ENCODE data around the gene LRWD1. TPM values are rescaled to one million over a fixed set of nuclear protein-coding genes. Genes with fewer than 3 reads are reported as not detected.

The LRWD1 gene
- total RNA-seq, 1 experiment from 2014 or later = 39.6 TPM

DNA sequence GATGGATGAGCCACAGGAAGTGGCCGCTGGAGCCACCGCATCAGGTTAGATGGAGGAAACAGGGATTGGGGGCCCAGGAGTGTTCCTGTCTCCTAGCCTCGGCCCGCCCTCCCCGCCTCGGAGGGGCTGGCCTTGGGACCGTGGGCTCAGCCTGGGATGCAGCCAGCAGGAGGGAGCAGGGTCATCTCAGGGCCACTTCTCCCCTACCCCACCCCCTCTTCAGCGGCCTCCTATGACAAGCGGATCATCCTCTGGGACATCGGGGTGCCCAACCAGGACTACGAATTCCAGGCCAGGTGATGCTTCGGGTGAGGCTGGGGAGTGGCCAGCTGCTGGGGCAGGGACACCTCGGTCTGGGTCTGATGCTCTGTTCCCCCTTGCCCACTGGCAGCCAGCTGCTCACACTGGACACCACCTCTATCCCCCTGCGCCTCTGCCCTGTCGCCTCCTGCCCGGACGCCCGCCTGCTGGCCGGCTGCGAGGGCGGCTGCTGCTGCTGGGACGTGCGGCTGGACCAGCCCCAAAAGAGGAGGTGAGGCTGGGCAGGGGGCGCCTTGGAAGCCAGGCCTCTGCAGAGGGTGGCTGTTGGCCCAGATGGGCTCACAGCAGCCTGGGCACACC, 4.7 kb downstream of the LRWD1 start:
- H3K4me1 Mint-ChIP-seq = no peaks in the 10 kb centered on the region
- POLR2A ChIA-PET = no interaction called here
- no peak overlapping the region for H3K27ac Mint-ChIP-seq
- H3K4me3 Mint-ChIP-seq = no peak overlapping the region
- TF ChIP-seq, protein P1, sequence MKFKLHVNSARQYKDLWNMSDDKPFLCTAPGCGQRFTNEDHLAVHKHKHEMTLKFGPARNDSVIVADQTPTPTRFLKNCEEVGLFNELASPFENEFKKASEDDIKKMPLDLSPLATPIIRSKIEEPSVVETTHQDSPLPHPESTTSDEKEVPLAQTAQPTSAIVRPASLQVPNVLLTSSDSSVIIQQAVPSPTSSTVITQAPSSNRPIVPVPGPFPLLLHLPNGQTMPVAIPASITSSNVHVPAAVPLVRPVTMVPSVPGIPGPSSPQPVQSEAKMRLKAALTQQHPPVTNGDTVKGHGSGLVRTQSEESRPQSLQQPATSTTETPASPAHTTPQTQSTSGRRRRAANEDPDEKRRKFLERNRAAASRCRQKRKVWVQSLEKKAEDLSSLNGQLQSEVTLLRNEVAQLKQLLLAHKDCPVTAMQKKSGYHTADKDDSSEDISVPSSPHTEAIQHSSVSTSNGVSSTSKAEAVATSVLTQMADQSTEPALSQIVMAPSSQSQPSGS (CRISPR knock-in tag; IDR thresholded peaks at IDR 0.05; ENCODE audit: borderline replicate concordance, low read depth) = no peak
- TF ChIP-seq, protein P2, sequence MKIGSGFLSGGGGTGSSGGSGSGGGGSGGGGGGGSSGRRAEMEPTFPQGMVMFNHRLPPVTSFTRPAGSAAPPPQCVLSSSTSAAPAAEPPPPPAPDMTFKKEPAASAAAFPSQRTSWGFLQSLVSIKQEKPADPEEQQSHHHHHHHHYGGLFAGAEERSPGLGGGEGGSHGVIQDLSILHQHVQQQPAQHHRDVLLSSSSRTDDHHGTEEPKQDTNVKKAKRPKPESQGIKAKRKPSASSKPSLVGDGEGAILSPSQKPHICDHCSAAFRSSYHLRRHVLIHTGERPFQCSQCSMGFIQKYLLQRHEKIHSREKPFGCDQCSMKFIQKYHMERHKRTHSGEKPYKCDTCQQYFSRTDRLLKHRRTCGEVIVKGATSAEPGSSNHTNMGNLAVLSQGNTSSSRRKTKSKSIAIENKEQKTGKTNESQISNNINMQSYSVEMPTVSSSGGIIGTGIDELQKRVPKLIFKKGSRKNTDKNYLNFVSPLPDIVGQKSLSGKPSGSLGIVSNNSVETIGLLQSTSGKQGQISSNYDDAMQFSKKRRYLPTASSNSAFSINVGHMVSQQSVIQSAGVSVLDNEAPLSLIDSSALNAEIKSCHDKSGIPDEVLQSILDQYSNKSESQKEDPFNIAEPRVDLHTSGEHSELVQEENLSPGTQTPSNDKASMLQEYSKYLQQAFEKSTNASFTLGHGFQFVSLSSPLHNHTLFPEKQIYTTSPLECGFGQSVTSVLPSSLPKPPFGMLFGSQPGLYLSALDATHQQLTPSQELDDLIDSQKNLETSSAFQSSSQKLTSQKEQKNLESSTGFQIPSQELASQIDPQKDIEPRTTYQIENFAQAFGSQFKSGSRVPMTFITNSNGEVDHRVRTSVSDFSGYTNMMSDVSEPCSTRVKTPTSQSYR (CRISPR knock-in tag; IDR thresholded peaks at IDR 0.05) = no peak
- TF ChIP-seq, protein P3, sequence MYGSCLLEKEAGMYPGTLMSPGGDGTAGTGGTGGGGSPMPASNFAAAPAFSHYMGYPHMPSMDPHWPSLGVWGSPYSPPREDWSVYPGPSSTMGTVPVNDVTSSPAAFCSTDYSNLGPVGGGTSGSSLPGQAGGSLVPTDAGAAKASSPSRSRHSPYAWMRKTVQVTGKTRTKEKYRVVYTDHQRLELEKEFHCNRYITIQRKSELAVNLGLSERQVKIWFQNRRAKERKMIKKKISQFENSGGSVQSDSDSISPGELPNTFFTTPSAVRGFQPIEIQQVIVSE (CRISPR knock-in tag; IDR thresholded peaks at IDR 0.05; ENCODE audit: borderline replicate concordance) = no peak
- TF ChIP-seq MXD4 (CRISPR knock-in tag; IDR thresholded peaks at IDR 0.05; ENCODE audit: borderline replicate concordance) (no peak), CREB1 (CRISPR knock-in tag; IDR thresholded peaks at IDR 0.05) (no peak), NR1H2 (CRISPR knock-in tag; IDR thresholded peaks at IDR 0.05) (no peak), NFE2L1 (CRISPR knock-in tag; IDR thresholded peaks at IDR 0.05) (no peak), NR2C2 (CRISPR knock-in tag; IDR thresholded peaks at IDR 0.05) (no peak), SOX15 (CRISPR knock-in tag; IDR thresholded peaks at IDR 0.05) (no peak), NFATC4 (CRISPR knock-in tag; IDR thresholded peaks at IDR 0.05) (no peak), ZNF317 (CRISPR knock-in tag; IDR thresholded peaks at IDR 0.05; ENCODE audit: borderline replicate concordance, low read depth) (no peak), MYBL2 (CRISPR knock-in tag; IDR thresholded peaks at IDR 0.05) (no peak), EMX1 (CRISPR knock-in tag; IDR thresholded peaks at IDR 0.05) (no peak)
- TF ChIP-seq, protein P4, sequence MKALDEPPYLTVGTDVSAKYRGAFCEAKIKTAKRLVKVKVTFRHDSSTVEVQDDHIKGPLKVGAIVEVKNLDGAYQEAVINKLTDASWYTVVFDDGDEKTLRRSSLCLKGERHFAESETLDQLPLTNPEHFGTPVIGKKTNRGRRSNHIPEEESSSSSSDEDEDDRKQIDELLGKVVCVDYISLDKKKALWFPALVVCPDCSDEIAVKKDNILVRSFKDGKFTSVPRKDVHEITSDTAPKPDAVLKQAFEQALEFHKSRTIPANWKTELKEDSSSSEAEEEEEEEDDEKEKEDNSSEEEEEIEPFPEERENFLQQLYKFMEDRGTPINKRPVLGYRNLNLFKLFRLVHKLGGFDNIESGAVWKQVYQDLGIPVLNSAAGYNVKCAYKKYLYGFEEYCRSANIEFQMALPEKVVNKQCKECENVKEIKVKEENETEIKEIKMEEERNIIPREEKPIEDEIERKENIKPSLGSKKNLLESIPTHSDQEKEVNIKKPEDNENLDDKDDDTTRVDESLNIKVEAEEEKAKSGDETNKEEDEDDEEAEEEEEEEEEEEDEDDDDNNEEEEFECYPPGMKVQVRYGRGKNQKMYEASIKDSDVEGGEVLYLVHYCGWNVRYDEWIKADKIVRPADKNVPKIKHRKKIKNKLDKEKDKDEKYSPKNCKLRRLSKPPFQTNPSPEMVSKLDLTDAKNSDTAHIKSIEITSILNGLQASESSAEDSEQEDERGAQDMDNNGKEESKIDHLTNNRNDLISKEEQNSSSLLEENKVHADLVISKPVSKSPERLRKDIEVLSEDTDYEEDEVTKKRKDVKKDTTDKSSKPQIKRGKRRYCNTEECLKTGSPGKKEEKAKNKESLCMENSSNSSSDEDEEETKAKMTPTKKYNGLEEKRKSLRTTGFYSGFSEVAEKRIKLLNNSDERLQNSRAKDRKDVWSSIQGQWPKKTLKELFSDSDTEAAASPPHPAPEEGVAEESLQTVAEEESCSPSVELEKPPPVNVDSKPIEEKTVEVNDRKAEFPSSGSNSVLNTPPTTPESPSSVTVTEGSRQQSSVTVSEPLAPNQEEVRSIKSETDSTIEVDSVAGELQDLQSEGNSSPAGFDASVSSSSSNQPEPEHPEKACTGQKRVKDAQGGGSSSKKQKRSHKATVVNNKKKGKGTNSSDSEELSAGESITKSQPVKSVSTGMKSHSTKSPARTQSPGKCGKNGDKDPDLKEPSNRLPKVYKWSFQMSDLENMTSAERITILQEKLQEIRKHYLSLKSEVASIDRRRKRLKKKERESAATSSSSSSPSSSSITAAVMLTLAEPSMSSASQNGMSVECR (CRISPR knock-in tag; IDR thresholded peaks at IDR 0.05; ENCODE audit: borderline replicate concordance) = no peak
- TF ChIP-seq, protein P5, sequence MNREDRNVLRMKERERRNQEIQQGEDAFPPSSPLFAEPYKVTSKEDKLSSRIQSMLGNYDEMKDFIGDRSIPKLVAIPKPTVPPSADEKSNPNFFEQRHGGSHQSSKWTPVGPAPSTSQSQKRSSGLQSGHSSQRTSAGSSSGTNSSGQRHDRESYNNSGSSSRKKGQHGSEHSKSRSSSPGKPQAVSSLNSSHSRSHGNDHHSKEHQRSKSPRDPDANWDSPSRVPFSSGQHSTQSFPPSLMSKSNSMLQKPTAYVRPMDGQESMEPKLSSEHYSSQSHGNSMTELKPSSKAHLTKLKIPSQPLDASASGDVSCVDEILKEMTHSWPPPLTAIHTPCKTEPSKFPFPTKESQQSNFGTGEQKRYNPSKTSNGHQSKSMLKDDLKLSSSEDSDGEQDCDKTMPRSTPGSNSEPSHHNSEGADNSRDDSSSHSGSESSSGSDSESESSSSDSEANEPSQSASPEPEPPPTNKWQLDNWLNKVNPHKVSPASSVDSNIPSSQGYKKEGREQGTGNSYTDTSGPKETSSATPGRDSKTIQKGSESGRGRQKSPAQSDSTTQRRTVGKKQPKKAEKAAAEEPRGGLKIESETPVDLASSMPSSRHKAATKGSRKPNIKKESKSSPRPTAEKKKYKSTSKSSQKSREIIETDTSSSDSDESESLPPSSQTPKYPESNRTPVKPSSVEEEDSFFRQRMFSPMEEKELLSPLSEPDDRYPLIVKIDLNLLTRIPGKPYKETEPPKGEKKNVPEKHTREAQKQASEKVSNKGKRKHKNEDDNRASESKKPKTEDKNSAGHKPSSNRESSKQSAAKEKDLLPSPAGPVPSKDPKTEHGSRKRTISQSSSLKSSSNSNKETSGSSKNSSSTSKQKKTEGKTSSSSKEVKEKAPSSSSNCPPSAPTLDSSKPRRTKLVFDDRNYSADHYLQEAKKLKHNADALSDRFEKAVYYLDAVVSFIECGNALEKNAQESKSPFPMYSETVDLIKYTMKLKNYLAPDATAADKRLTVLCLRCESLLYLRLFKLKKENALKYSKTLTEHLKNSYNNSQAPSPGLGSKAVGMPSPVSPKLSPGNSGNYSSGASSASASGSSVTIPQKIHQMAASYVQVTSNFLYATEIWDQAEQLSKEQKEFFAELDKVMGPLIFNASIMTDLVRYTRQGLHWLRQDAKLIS (CRISPR knock-in tag; IDR thresholded peaks at IDR 0.05; ENCODE audit: borderline replicate concordance) = no peak
- TF ChIP-seq, protein P6, sequence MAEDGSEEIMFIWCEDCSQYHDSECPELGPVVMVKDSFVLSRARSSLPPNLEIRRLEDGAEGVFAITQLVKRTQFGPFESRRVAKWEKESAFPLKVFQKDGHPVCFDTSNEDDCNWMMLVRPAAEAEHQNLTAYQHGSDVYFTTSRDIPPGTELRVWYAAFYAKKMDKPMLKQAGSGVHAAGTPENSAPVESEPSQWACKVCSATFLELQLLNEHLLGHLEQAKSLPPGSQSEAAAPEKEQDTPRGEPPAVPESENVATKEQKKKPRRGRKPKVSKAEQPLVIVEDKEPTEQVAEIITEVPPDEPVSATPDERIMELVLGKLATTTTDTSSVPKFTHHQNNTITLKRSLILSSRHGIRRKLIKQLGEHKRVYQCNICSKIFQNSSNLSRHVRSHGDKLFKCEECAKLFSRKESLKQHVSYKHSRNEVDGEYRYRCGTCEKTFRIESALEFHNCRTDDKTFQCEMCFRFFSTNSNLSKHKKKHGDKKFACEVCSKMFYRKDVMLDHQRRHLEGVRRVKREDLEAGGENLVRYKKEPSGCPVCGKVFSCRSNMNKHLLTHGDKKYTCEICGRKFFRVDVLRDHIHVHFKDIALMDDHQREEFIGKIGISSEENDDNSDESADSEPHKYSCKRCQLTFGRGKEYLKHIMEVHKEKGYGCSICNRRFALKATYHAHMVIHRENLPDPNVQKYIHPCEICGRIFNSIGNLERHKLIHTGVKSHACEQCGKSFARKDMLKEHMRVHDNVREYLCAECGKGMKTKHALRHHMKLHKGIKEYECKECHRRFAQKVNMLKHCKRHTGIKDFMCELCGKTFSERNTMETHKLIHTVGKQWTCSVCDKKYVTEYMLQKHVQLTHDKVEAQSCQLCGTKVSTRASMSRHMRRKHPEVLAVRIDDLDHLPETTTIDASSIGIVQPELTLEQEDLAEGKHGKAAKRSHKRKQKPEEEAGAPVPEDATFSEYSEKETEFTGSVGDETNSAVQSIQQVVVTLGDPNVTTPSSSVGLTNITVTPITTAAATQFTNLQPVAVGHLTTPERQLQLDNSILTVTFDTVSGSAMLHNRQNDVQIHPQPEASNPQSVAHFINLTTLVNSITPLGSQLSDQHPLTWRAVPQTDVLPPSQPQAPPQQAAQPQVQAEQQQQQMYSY (CRISPR knock-in tag; IDR thresholded peaks at IDR 0.05) = no peak
- TF ChIP-seq, protein P7, sequence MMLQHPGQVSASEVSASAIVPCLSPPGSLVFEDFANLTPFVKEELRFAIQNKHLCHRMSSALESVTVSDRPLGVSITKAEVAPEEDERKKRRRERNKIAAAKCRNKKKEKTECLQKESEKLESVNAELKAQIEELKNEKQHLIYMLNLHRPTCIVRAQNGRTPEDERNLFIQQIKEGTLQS (CRISPR knock-in tag; conservative IDR thresholded peaks at IDR 0.05) = no peak
- TF ChIP-seq, protein P8, sequence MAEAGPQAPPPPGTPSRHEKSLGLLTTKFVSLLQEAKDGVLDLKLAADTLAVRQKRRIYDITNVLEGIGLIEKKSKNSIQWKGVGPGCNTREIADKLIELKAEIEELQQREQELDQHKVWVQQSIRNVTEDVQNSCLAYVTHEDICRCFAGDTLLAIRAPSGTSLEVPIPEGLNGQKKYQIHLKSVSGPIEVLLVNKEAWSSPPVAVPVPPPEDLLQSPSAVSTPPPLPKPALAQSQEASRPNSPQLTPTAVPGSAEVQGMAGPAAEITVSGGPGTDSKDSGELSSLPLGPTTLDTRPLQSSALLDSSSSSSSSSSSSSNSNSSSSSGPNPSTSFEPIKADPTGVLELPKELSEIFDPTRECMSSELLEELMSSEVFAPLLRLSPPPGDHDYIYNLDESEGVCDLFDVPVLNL (CRISPR knock-in tag; IDR thresholded peaks at IDR 0.05; ENCODE audit: borderline replicate concordance, low read depth) = no peak
- H3K9me3 Mint-ChIP-seq = no peaks in the 10 kb centered on the region
- H3K27me3 Mint-ChIP-seq (ENCODE audit: low read depth) = no peaks in the 10 kb centered on the region
- CTCF ChIA-PET = no interaction called here
- DNase-seq (ENCODE audit: low spot score) (no peak), ATAC-seq (no peak)
- H3K36me3 Mint-ChIP-seq = peaks cover 3% of the 10 kb centered on the region; the same call in 1 of the 2 replicates

Measured in WTC11 (cell line).